Inflammatory macrophage (primary cell): ENCODE measurements around the gene RIPOR3.
"Not testable (repeated sequence)": the region's sequence is repeated elsewhere in the genome, so short reads cannot be mapped to it uniquely, and the experiment has no call there.

Experiments used
- DNase-seq, 2 donors: peaks; one replicate each; pipeline ENCODE4 v3.0.0-alpha.2; 2020 to 2022

The RIPOR3 gene

DNA sequence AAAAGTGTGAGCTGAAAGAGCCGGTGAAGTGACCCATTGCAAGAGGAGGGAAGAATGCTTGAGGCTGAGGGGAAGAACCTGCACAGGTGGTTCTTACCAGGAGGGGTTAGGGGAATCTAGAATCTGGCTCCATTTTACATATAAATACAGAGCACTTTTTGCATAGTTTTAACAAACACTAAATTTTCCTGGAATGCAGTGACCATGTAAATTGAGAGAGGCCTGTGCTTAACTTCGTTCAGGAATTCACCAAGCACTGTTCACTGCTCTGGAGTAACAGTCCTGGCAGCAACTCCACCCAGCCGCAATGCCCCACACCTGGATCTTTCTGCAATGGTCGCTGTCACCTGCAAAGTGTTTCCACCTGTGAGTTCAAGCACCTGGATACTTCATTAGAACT is 13.2 kb upstream of the RIPOR3 start:
- no peak for DNase-seq

- not testable (repeated sequence) for DNase-seq
These were observed 12.5 kb upstream of the RIPOR3 start for GRCh38 chr20:50703651-50704438.

DNA sequence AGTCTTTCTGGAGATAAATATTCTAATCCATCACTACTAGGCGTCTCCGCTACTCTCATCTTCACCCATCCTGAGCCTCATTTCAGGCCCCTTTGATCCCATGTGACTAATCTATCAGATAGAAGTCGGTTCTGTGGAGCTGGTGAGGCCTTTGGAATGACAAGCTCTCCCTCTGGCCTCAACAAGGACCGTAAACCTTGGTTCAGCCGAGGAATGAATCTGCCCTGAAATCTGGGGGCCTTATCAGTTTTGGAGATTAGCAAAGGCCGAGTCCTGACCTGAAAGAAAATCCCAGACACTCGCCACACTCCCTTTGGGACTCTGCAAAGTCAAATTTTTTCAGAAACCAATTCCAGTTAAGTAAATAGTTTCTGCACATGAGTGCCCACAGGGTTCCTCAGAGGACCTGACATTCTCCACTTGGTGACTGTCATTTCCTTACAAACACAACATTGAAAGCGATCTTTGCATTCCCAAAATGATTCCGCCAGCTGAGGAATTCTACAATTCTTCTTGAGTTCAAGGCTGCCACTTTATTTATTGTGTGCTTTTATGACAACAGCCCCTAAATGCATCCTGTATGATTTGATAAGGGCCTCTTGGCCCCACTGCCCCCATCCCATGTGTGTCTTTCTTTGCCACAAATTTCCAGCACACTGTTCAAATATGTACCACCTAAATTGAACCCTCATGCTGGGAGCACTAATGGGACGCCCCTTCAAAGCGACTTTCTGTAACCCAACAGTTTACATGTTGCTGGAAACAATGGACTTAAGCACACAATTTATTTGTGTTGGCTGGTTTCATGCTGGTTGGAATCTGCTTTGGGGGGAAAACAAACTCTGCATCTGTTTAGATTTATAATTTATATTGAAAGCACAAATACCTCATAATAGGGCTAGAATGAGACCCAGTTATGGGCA is 10.0 kb upstream of the RIPOR3 start:
- DNase-seq = no peak

GRCh38 chr20:50699688-50700087 is 8.3 kb upstream of the RIPOR3 start:
- DNase-seq = no peak

DNA sequence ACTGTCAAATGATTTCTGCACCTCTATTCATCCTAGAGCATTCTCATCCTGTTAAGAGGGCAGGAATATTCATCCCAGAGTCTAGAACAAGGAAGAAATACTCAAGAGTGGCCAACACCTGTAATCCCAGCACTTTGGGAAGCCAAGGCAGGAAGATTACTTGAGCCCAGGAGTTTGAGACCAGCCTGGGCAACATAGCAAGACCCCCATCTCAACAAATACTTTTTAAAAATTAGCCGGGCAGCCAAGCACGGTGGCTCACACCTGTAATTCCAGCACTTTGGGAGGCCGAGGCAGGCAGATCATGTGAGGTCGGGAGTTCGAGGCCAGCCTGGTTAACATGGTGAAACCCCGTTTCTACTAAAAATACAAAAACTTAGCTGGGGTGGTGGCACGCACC is 6.9 kb upstream of the RIPOR3 start:
- DNase-seq = not testable (repeated sequence)

GRCh38 chr20:50695135-50695872 is 4.0 kb upstream of the RIPOR3 start:
- no peak for DNase-seq

DNA sequence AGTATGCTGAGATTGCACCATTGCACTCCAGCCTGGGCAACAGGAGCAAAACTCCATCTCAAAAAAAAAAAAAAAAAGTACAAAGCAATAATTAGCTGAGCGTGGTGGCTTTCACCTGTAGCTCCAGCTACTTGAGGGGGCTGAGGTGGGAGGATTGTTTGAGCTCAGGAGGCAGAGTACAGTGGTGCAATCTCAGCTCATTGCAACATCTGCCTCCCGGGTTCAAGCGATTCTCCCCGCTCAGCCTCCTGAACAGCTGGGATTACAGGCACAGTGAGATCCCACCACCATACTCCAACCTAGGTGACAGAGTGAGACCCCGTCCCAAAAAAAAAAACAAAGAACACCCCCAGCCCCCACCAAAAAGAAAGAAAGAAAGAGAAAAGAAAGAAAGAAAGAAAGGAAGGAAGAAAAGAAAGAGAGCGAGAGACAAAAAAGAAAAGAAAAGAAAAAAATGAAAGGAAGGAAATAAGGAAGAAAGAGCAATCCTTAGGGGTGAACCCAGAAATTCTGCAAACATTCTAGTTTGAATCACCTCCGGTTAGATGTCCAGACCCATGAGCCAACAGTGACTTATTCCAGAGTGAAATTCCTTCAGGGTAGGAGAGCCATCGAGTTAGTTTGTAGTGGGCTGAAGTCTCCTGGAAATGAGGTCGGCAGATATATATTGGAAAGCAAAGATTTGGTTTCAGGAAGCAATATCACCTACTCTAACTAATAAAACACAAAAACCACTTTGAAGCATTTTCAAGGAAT is 3.2 kb upstream of the RIPOR3 start:
- DNase-seq = no peak

DNA sequence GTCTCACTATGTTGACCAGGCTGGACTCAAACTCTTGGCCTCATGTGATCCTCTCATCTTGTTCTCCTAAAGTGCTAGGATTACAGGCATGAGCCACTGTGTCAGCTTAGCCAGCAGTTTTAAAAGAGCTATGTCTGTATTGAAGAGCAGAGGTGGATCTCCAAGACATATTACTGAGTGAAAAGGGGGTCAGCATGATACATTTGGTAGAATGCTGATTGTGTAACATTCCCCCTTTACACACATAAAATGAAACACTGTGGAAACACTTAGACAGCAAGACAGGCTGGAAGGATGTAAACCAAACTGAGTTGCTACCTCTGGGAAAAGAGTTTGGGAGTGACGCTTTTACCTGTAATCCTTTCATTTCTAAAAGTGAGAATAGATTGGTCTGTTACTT is 1.7 kb upstream of the RIPOR3 start:
- DNase-seq = no peak

- DNase-seq = no peak
These were observed 1.2 kb upstream of the RIPOR3 start for GRCh38 chr20:50692552-50692933.

DNA sequence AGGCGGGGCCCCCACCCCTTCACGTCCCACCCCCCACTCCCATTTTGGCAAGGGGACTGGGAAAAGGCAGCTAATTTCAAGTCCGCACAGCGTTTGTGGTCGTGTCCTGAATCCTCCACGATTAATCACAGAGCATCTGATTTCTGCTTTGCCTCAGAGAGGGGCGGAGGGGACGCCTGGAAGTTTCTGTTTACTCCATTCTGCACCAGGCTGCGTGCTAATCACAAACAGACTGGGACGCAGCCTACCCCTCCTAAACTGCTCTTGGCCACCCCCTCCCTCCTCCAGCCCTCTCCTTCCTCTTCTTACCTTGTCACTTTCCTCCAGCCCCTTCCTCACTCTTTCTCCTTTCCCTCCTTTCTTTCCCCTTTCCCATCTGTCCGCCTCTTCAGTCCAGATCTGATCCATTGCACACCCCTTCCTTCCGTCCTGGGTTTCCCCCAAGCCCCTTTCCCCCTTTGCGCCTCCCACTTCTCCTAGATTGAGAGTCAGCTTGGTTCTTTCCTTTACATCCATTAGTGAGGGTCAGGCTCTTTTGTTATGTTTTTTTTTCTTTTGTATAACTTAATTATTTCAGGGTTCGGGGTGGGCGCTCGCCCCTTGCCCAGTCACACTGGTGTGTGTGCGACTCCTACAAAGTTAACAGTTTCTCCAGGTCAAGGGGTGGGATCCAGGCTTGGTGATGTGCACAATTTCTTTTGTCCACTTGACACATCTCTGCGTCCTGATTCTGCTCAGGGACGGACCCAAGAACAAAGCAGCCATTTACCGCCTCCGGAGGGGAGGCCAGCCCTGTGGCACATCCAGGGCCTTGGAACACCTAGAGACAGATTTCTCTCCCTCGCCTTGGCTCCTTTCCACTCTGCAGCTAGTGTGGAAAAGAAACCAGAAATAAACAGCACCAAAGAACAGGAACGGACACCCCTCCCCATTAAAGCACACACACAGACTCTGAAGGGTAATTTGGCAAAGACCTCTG is 520 bp upstream of the RIPOR3 start:
- no peak for DNase-seq

GRCh38 chr20:50689864-50690649 is 1.3 kb downstream of the RIPOR3 start:
- DNase-seq = no peak

- DNase-seq = no peak
These were observed 2.9 kb downstream of the RIPOR3 start for GRCh38 chr20:50688256-50688975.

- no peak for DNase-seq
These were observed 4.5 kb downstream of the RIPOR3 start for GRCh38 chr20:50686821-50687220.

DNA sequence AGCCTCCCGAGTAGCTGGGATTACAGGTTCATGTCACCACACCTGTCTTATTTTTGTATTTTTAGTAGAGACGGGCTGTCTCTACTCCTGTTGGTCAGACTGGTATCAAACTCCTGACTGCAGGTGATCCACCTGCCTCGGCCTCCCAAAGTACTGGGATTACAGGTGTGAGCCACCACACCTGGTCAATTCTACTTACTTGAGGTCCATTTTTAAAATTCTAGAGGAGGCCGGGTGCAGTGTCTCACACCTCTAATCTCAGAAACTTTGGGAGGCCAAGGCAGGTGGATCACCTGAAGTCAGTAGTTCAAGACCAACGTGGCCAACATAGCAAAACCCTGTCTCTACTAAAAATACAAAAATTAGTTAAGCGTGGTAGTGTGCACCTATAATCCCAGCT is 7.8 kb downstream of the RIPOR3 start:
- no peak for DNase-seq

- no peak for DNase-seq
These were observed 8.3 kb downstream of the RIPOR3 start for GRCh38 chr20:50682947-50683530.

GRCh38 chr20:50682065-50682464 is 9.3 kb downstream of the RIPOR3 start:
- no peak for DNase-seq

DNA sequence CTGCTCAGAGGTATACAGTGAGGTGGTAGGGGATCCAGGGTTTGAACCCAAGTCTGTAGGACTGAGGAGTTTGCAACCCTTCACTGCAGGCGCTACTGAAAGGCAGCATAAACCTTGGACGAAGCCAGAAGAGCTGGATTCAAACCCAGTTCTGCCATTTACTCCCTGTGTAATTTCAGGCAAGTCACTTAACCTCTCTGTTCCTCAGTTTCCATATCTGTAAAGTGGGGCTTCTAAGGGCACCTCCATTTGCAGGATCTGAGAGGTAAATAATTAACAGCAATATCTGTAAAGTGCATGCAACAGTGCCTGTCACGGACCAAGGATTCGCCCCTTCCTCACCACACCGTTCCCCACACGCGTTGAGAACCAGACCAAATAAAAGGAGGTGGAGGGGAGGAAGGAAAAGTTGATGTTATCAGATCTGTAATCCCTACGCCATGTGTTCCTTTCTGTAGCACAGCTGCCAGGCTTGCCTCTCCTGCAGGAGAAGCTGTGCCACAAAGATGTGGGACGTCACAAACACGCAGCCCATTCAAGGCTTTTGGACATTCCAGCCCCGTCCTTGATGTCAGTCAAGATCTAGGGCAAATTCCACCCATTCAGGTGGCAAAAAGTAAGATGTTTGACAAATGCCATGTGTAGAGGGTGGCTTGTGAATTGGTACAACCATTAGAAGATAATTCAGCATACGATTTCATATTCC is 9.8 kb downstream of the RIPOR3 start:
- no peak for DNase-seq
